NCI-H2196 treated with DMSO at 0.1 percent for 48 hours (cell line): ENCODE results near the gene MICALL1.

Source experiments
- DNase-seq: peaks from one replicate; lab custom pipeline; 2025; ENCODE audit not compliant: unreplicated experiment; lab: John Stamatoyannopoulos, UW

MICALL1 gene

GRCh38 chr22:37906364-37907008, 389 bp downstream of the MICALL1 start:
- DNase-seq: no peak

DNA sequence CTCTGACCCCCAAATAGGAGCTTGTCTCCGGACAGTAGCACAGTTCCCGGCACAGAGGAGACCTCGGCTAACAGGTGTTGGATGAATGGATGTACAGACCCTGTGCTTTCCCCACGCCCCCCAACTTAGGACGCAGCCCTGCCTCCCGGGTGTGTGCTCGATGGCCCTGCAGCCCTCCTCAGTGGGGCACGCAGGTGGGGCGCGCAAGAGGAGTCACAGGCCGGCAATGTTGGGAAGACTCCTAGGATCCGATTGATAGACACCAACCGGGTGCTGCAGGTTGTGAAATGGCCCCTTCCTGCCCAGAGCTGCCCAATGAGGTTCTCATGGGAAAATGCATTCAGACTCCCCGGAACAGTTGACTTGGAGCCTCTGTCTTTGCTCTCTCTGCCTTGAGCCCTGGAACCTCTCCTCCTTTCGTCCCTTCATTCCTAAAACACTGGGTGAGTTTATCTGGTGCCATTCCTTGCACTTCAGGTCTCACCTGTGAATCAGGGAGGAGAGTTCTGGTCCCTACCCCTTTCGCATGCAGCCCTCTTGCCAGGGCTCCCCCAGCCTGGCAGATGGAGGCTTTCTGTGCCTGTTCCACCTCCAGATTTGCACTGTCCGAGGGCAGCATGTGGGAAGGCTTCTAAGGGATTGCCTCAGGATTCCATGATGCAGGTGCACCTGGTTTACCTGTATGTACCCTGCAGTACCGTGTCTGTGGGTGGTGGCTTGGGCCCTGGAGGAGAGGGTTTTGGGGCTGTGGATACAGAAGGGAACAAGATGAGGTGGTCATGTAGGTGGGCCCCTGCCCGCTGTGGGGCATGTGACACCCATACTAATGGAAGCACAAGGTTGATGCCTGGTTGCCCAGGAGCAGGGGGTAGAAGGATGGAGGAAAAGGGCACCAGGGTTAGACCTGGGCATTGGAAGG, 1.2 kb downstream of the MICALL1 start:
- DNase-seq: no peak

GRCh38 chr22:37909766-37910165, 3.7 kb downstream of the MICALL1 start:
- no peak for DNase-seq

DNA sequence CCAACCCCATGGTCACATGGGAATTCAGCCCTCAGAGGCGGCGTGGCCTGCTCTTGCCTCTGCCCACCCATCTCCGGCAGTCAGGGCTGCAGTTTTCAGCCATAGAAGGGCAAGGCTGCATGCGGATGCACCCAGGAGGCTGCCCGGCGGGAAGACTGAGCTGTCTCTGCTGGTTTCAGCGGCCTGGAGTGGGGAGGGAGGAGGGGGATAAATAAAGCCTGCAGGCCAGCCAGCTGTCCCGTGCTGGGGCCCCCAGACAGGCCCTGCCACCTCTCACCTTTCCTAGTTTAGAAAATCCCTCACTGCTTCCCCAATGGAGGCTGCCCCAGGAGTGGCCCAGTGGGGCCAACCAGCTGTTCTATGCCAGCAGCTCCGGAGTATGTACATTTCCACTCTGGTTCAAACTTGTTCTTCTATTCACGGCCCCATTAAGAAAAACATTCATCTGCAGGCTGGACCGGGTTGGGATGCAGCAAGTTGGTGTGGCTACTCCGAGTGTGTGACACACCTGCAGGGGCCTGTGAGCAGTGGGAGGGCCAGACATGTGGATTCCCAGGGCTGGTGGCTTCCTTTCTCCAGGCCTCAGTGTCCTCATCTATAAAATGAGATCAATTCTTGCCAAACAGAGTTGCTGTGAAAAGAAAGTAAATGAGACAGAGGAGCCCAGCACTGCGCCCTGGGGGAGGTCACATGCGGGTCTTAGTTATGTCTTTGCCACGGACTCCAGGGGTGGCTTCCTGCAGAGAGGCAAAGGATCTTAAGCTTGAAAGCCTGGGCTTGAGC, 5.0 kb downstream of the MICALL1 start:
- DNase-seq: no peak

DNA sequence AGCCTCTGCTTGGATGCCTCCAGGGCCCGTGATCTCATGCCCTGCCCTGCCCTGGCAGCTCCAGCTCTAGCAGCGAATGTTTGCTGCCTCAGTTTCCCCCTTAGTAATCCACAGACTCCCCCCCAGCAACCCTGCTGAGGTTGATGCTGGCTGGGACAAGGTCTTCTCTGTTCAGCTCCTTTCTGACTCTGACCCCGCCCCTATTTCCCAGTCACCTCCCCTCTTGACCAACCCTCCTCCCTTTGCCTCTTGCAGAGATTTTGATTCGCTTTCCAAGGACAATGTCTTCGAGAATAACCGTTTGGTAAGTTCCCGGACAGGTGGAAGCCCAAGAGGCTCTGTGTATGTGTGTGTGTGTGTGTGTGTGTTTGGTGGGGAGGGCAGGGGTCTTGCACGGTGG, 5.6 kb downstream of the MICALL1 start:
- no peak for DNase-seq

DNA sequence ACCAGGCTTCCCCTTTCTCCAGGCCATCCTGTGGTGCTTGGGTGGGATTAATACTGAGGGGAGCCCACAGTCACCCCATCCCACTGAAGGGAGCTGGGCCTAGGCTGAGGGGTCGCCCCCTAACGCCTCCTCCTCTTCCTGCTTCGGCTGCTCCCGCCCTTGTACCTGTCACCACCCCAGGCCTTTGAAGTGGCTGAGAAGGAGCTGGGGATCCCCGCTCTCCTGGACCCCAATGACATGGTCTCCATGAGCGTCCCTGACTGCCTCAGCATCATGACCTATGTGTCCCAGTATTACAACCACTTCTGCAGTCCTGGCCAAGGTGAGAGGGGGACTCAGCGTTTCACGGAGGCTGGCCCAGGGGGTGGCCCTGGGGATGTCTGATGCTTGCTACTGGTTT, 6.1 kb downstream of the MICALL1 start:
- no peak for DNase-seq

GRCh38 chr22:37913233-37913721, 7.2 kb downstream of the MICALL1 start:
- no peak for DNase-seq

DNA sequence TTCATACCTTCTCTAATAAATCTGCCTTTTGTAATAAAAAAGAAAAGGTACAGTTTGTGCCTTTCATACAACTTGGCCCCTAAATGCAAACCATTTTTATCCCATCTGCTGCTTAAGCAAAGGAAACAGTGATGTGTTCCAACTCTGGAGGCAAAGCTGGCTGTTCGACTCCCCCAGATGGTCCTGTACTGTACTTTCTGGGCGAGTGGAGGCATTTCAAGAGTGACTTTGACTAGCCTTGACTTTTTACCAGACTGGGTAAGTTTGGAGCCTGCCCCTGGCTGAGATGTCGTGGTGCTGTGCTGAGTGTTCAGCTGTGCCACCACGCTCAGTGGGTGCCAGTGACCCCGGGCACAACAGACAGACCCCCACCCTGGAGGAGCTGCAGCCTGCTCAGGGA, 10.2 kb downstream of the MICALL1 start:
- no peak for DNase-seq

GRCh38 chr22:37917874-37918548, 11.9 kb downstream of the MICALL1 start:
- DNase-seq: no peak

DNA sequence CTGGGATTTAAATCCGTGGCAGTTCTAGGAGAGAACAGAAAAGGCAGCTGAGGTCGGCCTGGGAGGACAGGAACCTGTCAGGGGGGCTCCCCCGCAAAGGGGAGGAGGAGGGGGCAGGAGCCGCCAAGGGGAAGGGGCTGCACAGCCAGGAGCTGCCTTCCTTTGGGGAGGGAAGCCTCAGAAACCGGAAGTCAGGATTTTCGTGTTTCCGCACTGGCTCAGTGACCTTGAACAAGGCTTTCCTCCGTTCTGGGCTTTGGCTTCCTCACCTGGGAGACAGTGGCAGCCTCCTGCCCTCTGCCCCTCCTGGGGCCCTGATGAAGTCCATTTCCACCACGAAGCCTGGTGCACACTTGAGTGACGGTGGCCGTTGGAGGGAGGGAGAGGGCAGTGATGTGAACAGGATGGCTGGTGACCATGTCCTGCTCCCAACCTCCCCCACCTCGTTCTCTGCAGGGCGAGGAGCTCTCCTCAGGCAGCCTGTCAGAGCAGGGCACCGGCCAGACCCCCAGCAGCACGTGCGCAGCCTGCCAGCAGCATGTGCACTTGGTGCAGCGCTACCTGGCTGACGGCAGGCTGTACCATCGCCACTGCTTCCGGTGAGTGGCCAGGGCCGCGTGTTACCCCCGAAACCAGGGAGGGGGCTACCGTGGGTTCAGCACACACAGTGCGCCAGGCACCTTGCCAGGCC, 12.6 kb downstream of the MICALL1 start:
- no peak for DNase-seq

DNA sequence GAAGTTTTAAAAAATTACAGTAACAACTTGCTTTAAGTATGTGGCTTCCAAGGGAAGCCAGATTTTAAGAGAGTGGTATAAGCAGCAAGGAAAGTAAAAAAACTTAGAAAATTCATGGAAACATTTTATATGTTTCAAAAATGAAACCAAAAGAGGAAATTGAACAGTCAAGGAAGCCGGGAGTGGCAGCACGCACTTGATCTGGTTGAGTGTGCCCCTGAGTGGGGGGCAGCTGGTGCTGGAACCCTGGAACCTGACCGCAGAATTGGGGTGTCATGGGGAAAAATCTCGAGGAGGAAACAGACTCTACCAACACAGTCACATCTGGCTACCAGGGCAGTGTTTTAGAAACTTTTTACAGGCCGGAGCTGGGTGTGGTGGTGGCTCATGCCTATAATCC, 14.0 kb downstream of the MICALL1 start:
- DNase-seq: no peak

DNA sequence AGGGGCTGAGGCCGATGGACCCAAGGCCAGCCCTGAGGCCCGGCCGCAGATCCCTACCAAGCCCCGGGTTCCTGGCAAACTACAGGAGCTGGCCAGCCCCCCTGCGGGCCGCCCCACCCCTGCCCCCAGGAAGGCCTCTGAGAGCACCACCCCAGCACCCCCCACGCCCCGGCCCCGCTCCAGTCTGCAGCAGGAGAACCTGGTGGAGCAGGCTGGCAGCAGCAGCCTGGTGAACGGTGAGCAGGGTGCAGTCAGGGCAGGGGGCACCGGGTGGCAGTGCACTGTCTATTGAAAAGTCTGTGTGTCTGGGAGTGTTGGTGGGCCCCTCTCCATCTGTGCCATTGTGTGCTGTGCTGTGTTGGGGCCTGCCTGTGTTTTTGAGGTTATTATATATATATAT, 16.1 kb downstream of the MICALL1 start:
- DNase-seq: no peak

- DNase-seq: no peak
These were observed 17.8 kb downstream of the MICALL1 start for GRCh38 chr22:37923927-37924326.

DNA sequence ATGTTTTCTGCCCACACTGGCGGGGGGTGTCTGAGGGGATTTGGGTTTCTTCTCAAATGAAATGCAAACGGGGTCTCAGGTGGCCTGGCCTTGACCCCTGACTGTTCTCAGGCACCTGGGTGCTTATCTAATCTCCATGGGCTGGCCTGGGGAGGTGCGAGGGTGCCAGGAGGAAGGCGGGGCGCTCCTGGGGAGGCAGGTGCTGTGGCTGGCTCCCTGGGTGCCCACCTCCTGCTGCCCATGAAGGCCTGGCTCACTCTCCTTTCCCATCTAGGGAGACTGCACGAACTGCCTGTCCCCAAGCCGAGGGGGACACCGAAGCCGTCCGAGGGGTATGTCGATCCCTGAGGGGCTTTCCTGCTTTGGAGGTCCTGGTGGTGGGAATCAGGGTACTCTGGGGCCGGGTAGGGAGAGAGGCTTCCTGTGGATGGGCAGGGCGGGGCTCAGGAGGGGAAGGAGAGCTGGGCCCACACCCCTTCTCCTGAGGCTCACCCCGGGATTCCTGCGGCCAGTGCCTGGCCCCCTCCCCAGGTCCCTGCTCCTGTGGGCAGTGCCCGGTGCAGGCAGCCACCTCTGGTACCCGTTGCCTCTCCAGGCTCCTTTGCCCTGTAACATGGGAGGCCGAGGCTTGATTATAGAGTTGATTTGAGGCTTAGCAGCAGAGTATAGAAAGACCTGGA, 18.4 kb downstream of the MICALL1 start:
- no peak for DNase-seq

DNA sequence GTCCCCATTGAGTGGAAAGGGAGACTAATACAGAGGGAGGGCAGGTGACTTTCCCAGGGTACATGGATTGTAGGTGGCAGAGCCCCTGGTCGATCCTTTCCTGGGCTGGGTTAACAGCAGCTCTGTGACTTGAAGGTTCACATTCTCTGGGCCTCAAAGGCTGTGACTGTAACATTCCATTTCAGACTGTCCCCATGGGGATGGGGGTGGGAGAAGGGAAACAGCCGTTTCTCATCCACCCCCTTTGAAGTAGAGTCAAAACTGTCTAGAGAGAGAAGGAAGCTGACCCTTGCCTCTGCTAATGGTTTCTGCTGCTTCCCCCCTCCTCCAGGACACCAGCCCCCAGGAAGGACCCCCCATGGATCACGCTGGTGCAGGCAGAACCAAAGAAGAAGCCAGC, 19.2 kb downstream of the MICALL1 start:
- no peak for DNase-seq

DNA sequence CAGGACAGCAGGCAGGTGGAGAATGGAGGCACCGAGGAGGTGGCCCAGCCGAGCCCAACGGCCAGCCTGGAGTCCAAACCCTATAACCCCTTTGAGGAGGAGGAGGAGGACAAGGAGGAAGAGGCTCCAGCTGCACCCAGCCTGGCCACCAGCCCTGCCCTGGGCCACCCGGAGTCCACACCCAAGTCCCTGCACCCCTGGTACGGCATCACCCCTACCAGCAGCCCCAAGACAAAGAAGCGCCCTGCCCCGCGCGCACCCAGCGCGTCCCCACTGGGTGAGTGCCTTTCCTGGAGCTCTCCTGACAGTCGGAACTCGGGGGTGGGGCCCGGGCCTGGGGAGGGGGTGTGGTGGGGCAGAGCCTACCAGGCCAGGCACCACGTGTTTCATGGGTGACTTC, 19.7 kb downstream of the MICALL1 start:
- no peak for DNase-seq

- no peak for DNase-seq
These were observed 20.3 kb downstream of the MICALL1 start for GRCh38 chr22:37926358-37926757.

DNA sequence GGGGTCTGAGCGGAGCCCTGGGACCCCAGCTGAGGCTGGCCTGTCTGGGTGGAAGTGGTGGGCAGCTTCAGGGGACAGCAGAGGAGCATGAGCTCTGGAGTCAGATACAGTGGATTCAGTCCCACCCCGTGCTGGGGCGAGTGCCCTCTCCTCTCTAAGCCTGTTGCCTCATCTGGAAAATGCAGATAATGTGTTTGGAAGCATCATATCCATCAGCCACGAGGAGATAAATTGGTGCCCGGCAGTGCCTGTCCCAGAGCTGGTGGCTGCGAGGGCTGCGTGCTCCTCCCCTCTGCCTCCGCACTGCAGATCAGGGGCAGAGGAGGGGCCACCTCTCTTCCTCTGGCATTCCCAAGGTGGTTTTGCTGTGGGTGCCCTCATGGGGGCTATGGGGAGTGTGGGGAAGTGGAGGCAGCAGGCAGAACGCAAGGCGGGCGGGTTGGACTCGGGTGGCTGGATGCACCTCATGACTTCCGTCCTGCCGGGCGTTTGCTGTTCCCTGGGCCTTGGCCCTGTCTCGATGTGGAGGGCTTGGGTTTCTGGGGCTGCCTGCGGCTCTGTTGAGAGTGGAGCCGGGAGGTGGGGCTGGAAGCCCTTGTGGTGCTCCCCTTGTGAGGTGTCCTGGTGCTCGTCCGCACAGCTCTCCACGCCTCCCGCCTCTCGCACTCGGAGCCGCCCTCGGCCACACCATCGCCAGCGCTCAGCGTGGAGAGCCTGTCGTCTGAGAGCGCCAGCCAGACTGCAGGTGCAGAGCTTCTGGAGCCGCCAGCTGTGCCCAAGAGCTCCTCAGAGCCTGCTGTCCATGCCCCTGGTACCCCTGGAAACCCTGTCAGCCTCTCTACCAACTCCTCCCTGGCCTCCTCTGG, 20.9 kb downstream of the MICALL1 start:
- no peak for DNase-seq

GRCh38 chr22:37927637-37927936, 21.5 kb downstream of the MICALL1 start:
- DNase-seq: no peak
